GM19372 (cell line): ENCODE results near the gene ZGRF1.
"Not testable (repeated sequence)": the region's sequence is repeated elsewhere in the genome, so short reads cannot be mapped to it uniquely, and the experiment has no call there.

Experiments
- ATAC-seq: cut with Tn5 transposase; IDR thresholded peaks from one replicate; pipeline ENCODE4 v1.9.1; 2021; ENCODE audit warnings: mild to moderate bottlenecking, low read depth, moderate library complexity; ENCODE audit not compliant: unreplicated experiment

ZGRF1 gene

DNA sequence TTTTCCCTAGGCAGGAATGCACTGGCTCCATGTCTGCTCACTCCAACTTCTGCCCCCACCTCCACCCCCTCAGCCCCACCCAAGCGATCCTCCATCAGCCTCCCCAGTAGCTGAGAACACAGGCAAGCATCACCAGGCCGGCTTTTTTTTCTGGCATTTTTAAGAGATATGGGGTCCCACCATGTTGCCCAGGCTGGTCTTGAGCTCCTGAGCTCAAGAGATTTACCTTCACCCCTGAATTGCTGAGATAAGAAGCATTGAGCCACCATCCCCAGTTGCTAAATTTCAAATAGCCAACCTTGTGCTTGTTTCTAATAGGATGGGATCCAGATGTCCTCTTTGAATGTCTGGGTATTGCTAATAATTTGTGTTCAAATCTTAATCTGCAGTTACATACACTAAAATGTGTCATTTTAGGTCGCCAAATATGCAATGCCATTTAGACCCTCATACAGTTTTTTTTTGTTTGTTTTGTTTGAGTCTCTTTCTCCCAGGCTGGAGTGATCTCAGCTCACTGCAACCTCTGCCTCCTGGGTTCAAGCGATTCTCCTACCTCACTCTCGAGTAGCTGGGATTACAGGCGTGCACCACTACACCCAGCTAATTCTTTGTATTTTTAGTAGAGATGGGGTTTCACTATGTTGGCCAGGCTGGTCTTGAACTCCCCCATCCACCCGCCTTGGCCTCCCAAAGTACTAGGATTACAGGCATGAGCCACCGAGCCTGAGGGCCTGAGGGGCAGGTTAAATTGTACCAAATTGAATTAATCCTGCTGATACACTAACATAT lies 9.0 kb upstream of the ZGRF1 start:
- no peak for ATAC-seq

DNA sequence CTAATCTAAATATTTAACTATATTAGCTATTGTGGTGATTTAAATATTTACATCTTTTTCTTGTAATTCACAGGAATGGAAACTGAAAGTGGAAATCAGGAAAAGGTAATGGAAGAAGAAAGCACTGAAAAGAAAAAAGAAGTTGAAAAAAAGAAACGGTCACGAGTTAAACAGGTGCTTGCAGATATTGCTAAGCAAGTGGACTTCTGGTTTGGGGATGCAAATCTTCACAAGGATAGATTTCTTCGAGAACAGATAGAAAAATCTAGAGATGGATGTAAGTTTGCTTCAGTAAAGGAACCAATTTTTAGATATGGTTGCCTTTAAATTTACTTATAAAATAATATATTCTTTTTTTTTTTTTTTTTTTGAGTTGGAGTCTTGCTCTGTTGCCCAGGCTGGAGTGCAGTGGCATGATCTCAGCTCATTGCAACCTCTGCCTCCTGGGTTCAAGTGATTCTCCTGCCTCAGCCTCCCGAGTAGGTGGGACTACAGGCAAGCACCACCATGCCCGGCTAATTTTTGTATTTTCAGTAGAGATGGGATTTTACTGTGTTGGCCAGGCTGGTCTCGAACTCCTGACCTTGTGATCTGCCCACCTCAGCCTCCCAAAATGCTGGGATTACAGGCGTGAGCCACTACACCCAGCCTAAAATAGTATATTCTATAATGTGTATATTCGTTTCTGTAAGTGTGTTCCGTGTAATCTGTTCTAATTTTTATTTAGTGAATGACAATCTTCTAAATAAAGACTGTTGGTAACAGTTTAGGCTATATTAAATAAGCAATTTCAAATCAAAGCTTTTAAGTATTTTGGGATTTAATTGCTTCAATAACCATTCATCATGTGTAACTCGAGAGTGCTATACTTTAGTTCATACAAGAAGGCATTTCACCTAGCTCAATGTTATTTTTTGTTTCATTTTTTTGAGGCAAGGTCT lies 8.2 kb upstream of the ZGRF1 start:
- ATAC-seq, result not testable (repeated sequence)

DNA sequence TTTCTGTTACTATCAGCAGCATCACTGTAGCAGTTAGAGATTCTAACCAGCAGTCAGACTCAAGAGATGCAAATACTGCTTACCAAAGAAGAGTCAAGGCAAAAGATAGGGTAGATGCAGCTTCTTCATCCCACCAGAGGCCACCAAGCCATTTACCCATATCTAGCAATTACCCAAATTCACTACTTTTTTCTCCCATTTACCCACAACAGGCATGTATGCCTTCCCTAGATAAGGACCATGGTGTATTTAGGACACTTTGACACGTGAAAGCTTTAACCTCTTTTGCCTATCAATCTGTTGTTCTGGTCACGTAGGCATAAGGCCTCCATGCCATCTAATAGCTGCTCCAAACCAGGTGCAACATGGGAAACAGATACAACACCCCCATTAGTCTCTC lies 5.8 kb upstream of the ZGRF1 start:
- no peak for ATAC-seq

DNA sequence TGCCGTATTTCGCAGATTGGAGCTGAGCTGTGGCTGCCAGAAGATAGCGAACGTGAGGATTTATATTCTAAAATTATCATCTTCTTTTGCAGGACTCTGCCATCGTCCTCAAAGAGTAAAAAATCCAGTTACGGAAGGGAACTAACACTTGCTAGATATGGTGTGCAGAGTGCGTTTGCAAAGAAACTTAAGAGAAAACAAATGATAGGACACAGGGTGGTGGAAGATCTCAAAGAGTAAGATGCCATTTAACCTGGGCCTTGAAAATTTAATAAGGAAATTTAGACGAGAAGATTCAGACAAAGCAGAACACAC lies 800 bp upstream of the ZGRF1 start:
- ATAC-seq, result peak; percentile 1

DNA sequence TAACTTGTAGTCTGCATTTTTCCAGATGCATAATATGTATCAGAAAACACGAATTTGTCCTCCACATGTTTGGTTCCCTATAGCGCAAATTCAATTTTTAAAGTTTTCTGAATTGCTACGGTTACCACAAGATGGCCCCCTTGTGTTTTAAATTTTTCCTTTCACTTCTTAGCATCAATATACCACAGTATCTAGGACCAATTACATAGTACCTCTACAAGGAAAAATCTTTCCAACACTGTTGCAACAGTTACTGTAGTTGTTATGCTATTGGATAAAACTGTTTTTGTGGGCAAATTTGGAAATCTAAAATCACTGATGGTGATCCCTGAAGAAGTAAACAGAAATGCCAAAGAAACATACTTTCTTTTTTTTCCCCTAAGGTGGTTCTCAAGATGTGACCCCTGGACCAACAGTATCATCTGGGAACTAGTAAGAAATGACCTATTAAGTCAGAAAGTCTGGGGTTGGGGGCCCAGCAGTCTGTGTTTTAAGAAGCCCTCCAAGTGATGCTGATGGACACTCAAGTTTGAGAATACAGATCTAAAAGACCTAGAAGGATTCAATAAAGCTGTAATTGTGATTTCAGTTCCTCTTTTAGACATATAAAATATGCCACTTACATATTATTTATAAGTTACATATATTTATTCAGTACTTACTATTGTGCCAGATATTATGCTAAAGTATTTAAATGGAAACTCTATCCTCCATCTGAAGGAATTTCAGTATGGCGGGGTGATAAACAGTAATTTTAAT lies 3.1 kb downstream of the ZGRF1 start:
- no peak for ATAC-seq

DNA sequence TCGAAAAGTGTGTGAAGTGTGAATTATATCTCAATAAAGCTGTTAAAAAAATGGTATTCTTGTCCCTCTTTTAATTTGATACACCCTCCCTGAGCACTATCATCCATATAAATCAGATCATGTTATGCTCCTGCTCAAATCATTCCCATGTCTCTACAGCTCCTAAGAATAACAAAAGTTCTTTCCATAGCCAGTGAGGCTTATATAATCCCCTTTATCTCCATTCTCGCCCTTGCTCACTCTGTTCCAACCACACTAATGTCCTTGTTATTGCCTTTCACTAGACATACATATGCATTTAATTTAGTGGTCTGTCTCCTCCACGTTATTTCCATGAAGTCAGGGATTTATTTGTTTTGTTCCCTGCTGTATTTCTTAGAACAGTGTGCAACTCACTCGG lies 10.5 kb downstream of the ZGRF1 start:
- no peak for ATAC-seq

DNA sequence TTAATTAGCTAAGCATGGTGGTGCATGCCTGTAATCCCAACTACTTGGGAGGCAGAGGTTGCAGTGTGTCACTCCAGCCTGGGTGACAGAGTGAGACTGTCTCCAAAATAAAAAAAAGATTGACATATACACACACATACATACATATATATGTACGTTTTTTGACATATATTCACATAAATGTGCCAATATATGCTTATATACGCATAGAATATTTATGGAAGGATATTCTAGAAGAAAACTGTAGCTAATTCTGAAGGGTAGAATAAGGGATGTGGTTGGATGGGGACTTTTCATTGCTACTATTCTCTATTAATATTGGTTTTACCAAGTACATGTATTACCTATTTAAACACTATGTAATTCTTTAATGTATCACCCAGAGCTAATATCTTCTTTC lies 19.7 kb downstream of the ZGRF1 start:
- no peak for ATAC-seq

DNA sequence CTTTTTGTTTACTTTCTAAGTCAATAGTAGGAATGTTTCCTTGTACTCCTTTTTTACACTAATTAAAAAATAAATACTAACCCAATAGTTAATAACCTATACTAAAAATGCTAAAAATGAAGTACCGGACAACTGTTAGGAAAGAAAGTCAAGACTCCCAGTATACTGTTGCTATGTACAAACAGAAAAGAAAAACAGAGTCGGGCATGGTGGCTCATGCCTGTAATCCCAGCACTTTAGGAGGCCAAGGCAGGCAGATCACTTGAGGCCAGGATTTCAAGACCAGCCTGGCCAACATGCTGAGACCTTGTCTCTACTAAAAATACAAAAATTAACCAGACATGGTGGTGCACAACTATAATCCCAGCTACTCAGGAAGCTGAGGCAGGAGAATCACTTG lies 23.9 kb downstream of the ZGRF1 start:
- not testable (repeated sequence) for ATAC-seq

DNA sequence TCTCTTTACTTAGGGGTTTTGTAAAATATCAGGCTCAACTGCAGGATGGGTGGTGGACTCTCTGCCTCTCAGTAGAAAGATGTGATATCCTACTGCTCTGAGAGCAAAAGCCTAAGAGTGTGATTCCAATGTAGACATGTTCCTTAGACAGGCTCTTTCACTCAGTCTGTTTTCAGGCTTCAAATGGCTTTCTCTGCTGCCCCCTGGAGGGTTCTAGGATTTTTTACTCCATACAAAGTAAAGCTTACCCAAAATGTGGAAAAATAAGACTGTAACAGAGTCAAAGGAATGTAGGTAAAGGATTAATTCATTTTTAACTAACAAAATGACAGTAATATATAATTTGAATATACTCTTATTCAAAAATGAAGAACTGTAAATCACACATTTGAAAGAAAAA lies 32.1 kb downstream of the ZGRF1 start:
- peak; percentile 74 for ATAC-seq

DNA sequence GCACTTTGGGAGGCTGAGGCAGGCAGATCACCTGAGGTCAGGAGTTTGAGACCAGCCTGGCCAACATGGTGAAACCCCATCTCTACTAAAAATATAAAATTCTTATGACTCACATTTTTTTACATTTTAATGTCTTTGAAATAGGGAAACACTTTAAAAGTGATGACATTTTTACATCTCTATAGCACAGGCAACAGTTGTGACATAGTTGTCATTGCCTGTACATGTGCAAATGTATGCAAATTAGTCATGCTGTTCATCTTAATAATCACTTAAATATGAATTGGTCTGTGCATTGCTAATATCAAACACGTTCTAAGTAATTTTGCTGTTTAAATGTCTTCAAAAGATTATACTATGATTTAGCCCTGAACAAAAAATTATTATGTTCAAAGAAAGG lies 41.7 kb downstream of the ZGRF1 start:
- no peak for ATAC-seq

DNA sequence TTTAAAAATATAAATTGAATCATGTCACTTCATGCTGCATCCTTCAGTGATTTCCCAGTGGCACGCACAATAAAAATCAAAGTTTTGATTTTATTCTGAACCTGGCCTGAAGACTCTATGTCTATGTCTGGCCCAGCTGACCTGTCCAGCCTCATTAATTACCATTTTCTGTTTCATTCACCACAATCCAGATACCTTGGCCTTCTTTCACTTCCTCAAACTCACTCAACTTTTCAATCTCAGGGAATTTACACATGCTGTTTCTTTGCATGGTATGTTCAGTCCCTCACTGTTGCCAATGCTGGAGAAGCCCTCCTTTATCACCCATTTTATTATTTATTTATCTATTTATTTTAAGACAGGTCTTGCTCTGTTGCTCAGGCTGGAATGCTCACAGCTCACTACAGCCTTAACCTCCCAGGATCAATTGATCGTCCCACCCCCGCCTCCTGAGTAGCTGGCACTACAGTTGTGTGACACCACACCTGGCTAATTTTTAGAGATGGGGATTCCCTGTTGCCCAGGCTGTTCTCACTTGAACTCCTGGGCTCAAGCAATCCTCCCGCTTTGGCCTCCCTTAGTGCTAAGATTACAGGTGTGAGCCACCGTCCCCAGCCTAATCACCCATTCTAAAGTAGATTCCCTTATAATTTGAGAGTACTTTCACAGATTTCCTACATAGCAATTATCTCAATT lies 43.1 kb downstream of the ZGRF1 start:
- ATAC-seq, result peak; percentile 60

DNA sequence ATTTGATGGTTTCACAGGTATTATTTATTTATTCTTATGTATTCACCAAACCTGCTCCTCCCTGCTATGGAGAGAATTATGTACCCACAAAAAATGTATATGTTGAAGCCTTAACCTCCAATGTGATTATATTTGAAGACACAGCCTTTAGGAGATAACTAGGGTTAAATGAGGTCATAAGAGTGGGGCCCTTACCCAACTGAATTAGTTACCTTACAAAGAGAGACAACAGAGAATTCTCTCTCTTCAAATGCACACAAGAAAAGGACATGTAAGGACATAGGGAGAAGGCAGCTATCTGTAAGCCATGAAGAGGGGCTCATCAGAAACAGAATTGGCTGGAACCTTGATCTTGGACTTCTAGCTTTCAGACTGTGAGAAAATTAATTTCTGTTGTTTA lies 44.0 kb downstream of the ZGRF1 start:
- ATAC-seq, result no peak

DNA sequence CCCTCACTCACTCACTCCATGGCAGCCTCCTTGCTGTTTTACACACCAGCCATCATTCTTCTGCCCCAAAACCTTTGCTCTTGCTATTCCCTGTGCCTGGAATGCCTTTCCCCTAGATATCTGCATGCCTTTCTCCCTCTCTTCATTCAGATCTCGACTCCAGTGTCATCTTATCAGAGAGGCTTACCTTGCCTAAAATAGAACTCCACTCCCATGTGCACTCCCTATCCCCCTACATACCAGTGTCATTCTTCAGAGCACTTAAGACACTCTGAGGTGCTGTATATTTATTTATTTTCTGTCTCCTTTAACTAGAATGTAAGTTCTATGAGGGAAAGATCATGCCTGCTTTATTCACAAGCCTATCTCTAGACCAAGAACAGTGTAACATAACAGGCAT lies 45.1 kb downstream of the ZGRF1 start:
- no peak for ATAC-seq

DNA sequence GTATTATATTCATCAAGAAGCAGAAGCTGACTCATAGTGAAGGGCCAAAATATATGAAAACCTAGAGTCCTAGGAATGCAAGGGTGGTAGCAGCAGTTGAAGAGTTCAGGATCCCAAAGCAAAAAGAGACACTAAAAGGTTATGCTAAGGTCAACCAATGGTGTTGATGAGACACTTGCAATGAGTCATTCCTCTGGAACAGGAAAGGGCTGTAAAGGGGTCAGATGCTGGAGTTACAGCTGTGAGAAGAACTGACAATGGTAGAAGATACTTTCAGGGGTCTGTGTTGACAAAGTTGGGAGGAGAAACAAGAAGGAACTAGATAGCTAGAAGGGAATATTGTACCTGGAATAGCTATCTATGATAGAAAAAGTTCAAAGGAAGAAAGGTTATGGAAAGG lies 47.5 kb downstream of the ZGRF1 start:
- ATAC-seq, result no peak

DNA sequence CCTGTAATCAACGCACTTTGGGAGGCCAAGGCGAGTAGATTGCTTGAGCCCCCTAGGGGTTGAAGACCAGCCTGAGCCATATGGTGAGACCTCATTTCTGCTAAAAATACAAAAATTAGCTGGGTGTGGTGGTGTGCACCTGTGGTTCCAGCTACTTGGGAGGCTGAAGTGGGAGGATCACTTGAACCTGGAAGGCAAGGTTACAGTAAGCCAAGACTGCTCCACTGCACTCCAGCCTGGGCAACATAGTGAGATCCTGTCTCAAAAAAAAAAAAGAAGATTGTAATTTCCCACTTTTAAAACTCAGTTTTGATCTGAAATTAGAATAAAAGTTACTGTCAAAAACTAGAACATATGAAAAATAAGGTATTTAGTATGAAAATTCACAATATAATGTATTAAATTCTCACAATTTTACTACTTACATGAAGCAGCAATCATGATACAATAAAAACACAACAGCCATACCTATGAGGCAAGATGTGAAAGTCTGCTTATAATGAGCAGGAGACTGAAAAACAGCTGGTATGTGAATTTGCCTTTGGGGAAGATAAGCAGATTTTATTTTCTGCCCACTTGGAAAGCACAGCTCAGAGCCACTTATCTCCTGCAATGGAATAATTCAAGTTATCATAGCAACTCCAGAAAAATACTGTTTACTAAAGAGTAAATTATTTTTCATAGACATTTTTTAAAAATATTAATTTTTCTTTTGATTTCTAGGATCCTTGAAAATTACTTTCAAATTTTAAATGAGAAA lies 50.6 kb downstream of the ZGRF1 start:
- ATAC-seq, result no peak

DNA sequence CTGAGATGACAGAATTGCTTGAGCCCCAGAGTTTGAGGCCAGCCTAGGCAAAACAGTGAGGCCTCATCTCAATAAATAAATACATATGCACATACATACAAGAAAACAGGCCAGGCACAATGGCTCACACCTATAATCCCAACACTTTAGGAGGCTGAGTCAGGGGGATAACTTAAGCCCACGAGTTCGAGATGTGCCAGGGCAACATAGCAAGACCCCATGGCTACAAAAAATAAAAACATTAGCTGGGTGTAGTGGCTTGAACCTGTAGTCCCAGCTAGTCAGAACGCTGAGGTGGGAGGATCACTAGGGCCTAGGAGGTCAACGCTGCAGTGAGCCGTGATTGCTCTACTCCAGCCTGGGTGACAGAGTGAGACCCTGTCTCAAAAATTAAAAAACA lies 69.2 kb downstream of the ZGRF1 start:
- no peak for ATAC-seq

DNA sequence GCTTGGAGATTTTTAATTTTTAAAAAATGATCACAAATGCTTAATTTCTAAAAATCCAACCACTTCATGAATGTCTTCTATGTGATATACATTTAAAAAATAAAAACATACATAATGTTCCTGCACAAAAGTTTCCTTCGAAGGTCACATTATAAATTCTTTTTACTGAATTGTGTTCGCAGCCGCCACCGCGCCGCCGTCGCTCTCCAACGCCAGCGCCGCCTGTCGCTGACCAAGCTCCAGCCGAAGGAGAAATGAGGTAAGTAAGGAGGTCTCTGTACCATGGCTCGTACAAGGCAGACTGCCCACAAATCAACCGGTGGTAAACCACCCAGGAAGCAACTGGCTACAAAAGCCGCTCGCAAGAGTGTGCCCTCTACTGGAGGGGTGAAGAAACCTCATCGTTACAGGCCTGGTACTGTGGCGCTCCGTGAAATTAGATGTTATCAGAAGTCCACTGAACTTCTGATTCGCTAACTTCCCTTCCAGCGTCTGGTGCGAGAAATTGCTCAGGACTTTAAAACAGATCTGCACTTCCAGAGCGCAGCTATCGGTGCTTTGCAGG lies 71.9 kb downstream of the ZGRF1 start:
- no peak for ATAC-seq

DNA sequence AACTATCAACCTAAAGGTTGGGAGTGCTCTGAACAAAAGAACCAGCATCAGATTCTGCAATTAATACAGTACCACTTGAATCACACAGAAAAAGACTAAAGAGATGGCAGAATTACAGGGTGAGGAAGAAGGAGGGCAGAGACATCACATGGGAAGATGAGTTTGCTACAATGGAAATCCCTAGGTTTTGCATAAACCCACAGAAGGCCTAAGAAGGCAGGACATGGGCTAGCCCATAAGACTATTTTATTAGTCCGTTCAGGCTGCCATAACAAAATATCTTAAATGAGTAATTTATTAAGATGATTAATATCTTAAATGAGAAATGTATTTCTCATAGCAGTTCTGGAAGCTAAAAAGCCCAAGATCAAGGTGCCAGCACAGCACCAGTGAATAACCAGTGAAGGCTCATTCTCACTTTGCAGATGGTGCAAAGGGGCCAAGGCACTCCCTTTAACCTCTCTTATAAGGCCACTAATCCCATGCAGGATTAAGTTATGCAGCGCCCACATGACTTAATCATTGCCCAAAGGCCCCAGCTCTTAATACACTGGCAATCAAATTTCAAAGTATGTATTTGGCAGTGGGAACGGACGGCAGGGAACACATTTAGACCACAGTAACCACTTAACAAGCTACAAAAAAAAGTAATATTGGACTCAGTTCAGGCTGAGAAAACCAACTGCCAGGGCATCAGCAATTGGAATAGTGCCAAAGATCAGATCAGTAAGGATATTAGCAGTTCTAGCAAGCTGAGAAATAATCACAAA lies 73.1 kb downstream of the ZGRF1 start:
- no peak for ATAC-seq
